Ramos (cell line): ENCODE measurements around the gene UCKL1.
"Not testable (repeated sequence)": the region's sequence is repeated elsewhere in the genome, so short reads cannot be mapped to it uniquely, and the experiment has no call there.

Experiments used
- in situ Hi-C: fragments of 300-500 bp; cut with MboI; formaldehyde crosslinking; loops from one replicate; pipeline ENCODE4 v1.14.3; 2022; ENCODE audit warnings: low sequenced_read_pairs; ENCODE audit not compliant: unreplicated experiment

UCKL1 gene

GRCh38 chr20:63960654-63961621 lies 4.7 kb upstream of the UCKL1 start:
- in situ Hi-C loops = not testable (repeated sequence)

- in situ Hi-C loops = no loop called here
Measured at GRCh38 chr20:63959699-63960075, 3.5 kb upstream of the UCKL1 start.

GRCh38 chr20:63958964-63959698 lies 2.9 kb upstream of the UCKL1 start:
- in situ Hi-C loops = no loop called here

GRCh38 chr20:63958471-63958870 lies 2.3 kb upstream of the UCKL1 start:
- in situ Hi-C loops = no loop called here

- in situ Hi-C loops = no loop called here
Measured at GRCh38 chr20:63957690-63958441, 1.6 kb upstream of the UCKL1 start.

- in situ Hi-C loops = no loop called here
Measured at GRCh38 chr20:63957004-63957689, 931 bp upstream of the UCKL1 start.

- in situ Hi-C loops = no loop called here
Measured at GRCh38 chr20:63956664-63957003, 418 bp upstream of the UCKL1 start.

- in situ Hi-C loops = no loop called here
Measured at GRCh38 chr20:63955281-63955826, 862 bp downstream of the UCKL1 start.

GRCh38 chr20:63953764-63954429 lies 2.3 kb downstream of the UCKL1 start:
- in situ Hi-C loops = no loop called here

- in situ Hi-C loops = no loop called here
Measured at GRCh38 chr20:63952769-63953168, 3.4 kb downstream of the UCKL1 start.

- in situ Hi-C loops = no loop called here
Measured at GRCh38 chr20:63952210-63952535, 4.0 kb downstream of the UCKL1 start.

- in situ Hi-C loops = no loop called here
Measured at GRCh38 chr20:63951398-63952209, 4.6 kb downstream of the UCKL1 start.

GRCh38 chr20:63950701-63951397 lies 5.4 kb downstream of the UCKL1 start:
- in situ Hi-C loops = no loop called here

GRCh38 chr20:63947638-63948456 lies 8.4 kb downstream of the UCKL1 start:
- in situ Hi-C loops = no loop called here

- in situ Hi-C loops = no loop called here
Measured at GRCh38 chr20:63946986-63947637, 9.1 kb downstream of the UCKL1 start.

GRCh38 chr20:63945921-63946920 lies 10.0 kb downstream of the UCKL1 start:
- in situ Hi-C loops = no loop called here
